Measurements from ENCODE around the gene TMEM114.

The TMEM114 gene

DNA sequence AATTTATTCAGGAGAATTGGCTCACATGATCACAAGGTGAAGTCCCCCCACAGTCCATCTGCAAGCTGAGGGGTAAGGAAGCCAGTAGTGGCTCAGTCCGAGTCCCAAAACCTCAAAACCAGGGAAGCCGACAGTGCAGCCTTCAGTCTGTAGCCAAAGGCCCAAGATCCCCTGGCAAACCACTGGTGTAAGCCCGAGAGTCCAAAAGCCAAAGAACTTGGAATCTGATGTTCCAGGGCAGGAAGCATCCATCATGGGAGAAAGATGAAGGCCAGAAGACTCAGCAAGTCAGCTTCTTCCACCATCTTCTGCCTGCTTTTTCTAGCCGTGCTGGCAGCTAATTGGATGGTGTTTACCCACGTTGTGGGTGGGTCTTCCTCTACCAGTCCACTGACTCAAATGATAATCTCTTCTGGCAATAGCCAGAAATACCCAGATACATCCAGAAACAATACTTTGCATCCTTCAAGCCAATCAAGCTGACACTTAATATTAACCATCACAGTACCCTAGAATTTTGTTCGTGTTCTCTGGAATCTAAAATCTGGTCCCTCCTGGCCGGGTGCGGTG is 40.4 kb downstream of the TMEM114 start:
- DNase-seq (ENCODE audit: low spot score): no peak

DNA sequence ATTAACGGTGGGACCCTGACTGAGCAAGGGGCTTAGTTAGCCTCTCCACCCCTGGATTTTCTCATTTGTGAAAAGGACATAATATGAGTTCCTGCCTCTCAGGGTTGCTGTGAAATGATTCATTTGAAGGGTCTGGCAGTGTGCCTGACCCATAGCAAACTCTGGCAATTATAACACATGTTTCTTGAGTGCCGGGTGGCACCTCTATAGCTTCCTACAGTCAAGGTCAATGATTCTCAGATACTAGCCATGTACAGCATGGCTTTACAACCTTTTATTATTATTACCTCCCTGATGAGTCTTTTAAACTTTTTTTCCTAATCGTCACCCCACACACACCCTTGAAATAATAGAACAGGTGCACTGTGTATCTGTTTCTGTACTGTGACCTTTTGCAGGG is 42.1 kb downstream of the TMEM114 start:
- DNase-seq (ENCODE audit: low spot score): no peak

DNA sequence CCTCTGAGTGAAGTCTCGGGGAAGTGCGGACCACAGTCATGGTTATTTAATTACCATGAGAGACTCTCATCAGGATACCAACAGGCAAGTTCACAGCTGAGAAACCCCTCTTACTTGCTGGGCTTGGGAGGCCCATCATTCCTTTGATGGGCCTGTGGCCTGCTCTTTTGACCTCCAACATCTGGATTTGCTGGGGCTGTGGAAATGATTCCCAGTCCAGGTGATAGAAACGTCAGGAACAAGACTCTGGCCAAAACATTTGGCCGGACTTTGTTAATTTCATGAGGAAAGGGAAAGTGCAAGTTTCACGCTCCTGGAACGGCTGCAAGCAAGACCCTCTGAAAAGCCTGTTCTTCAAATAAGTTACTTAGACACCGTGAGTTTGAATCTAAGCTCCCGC is 42.5 kb downstream of the TMEM114 start:
- no peak for DNase-seq (ENCODE audit: low spot score)

DNA sequence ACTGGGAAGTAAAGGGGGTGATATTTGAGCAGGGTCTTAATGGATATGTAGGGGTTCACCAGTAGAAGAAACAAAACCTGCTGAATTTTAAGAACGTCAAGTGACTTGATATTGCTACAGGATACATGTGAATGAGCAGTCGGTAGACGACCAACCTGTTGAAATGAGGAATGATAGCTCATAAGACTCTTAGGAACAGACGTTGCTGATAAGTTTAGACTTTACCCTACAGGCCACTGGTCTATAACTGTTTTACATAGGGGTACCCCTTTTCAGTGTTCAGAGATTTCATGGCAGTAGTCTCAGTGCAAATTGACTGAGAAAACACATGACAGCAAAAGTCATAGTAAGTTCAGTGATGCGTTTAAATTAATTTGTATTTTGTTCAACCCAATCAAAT is 45.9 kb downstream of the TMEM114 start:
- no peak for DNase-seq (ENCODE audit: low spot score)

DNA sequence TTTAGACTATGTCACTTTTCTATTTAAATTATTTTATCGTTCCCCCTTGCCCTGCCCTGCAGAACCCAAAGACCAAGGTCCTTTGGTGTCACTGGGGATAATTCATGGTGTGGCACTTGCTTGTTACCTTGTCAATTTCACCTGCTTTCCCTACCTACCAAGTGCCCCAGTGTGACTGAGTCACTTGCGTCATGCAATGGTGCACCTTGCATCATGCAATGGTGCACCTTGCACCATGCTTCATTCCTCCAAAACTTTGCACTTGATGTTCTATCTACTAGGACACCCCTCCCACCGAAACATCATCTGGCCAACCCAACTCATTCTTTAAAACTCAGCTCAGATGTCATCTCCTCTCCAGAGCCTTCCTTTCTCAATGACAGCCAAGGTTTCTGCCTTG is 47.1 kb downstream of the TMEM114 start:
- DNase-seq (ENCODE audit: low spot score): no peak

DNA sequence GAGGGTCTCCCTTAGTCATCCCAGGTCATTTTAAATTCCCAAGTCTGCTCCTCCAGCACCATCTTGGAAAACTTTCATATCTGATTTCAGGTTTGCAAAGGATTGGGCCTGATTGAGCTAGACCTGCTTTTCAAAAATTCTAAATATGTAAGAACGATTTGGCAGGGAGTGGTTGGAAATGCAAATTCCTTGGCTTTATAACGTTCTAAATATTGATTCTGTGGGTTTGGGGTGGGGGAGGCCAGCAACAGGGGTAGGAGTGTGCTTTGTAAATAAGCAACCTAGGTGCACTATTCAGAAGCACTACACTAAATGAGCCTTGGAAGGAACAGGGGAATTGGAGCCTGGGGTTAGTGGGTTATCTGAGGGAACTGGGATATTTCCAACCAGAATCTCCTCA is 47.9 kb downstream of the TMEM114 start:
- DNase-seq (ENCODE audit: low spot score): no peak

DNA sequence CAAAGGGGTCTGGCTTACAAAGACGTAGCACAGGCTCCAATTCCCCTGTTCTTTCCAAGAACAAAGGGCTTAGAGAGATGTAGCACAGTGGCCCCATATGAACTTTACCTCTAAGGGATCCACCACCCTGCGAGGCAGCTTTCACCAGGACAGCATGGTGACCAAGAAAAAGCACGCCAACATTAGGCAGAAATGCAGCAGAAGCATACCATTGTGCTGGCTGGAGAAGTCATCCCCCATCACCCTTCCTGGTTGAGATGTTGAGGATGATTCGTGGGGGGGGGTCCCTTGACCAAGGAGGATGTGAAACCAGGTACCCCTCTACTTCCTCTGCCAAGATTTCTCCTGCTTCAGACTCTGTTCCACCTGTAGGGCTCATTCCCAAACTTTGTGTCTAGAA is 48.4 kb downstream of the TMEM114 start:
- no peak for DNase-seq (ENCODE audit: low spot score)

DNA sequence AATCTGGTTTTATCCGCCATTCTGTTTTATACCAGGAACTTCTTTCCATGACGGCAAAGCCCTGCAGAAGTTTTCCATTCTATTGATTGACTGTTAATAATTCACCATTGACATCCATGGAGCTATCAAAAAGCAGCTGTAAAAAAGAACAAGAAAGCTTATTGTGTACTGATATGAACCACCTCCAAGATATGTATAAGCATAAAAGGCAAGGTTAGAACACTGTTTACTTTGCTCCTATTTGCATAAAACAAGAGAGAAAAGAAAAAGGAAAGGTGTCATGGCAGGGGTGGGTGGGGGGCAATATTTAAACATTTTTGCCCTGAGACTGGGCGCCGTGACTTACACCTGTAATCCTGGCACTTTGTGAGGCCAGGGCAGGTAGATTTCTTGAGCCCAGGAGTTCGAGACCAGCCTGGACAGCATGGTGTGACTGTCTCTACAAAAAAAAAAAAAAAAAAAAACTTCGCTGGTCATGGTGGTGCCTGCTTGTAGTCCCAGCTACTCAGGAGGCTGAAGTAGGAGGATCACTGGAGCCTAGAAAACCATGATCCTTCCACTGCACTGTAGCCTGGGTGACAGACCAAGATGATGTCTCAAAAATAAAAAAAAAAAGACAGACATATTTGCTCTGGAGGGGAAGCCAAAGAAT is 52.5 kb downstream of the TMEM114 start:
- DNase-seq (ENCODE audit: low spot score): no peak

DNA sequence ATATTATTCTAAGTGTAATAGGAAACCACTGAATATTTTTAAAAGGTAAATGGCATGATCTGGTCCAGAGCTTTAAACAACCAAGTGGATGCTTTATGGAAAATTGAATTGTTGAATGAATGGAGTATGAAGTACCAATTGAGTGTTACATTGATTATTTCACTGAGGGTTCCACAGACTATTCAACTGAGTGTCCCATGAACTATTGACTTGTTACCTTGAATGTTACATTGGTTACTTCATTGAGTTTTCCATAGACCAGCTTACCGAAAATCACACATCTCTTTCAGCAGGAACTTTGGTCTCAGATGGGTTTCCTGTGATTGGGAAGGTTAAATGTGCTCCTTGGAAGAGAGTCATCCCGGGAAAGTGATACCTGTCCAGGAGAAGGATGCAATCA is 56.8 kb downstream of the TMEM114 start:
- DNase-seq (ENCODE audit: low spot score): no peak

DNA sequence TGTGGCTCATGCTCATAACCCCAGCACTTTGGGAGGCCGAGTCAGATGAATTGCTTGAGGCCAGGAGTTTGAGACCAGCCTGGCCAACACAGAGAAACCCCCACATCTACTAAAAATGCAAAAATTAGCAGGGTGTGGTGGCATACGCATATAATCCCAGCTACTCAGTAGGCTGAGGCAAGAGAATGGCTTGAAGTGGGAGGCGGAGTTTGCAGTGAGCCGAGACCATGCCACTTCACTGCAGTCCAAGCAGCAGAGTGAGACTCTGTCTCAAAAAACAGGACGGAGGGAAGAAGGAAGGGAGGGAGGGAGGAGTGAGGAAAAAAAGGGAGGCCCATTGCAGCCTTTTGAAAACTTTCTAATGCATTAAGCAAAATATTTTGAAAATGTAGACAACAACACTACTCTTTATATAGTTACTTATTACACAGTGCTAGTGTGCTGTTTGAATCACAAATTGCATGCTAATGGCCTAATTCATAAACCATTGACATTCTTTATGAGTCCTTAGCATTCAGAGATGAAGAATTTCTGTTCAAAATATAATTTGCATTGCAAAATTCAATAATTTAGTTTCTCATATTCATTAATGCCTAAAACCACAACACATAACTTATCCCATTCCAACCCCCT is 59.4 kb downstream of the TMEM114 start:
- DNase-seq (ENCODE audit: low spot score): no peak

DNA sequence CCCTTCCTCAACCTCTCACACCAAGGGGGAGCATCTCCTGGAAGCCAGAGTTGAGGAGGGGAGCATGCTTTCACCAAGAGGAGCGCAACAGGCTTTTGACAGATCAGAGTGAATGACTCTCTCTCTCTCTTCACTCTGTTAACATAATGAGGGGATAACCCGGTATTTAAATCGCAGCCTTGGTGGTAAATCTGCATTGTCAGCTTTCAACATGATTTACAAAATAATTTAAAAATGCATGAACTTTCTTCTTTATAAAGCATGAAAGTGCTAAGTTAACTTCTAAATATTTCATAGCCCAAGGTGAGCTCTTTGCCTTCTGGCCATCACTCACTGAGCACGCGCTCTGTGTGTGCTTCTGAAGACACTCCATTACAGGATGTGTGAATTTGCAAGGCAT is 61.8 kb downstream of the TMEM114 start:
- DNase-seq (ENCODE audit: low spot score): no peak

DNA sequence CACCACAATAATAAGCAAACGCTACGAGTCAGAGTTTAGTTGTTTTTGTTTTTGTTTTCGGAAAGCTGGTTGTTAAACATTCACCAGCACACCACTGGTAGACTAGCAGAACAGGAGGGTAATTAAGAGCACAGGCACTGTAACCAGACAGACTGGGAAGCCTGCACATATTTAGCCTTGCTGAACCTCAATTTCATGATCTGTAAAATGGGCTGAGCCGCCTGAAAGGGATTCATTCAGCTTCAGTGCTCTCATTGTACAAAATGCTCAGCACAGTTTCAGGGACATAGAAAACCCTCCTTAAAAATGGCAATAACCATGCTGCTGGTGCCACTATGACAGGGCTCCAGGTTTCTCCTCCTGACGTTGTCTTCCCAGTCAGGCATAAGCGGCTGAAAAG is 66.4 kb downstream of the TMEM114 start:
- no peak for DNase-seq (ENCODE audit: low spot score)

DNA sequence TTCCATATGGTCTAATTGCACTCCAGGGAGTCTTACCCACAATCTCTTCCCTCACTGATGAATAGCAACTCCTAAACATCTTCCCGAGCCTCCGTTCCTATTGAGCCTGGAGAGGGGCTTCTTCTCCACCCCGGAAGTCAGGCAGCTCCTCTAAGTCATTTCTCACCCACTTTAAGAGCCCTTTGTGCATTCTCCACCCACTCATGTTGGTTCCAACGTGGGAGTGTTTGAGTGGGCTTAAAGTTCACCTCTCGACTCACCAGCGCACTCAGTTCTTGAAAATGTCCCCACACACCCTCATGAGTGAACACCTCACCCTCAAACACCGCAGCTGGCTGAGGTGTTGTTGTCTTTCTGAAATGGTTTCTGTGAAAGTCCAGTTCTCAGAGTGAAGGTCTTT is 67.6 kb downstream of the TMEM114 start:
- DNase-seq (ENCODE audit: low spot score): no peak

DNA sequence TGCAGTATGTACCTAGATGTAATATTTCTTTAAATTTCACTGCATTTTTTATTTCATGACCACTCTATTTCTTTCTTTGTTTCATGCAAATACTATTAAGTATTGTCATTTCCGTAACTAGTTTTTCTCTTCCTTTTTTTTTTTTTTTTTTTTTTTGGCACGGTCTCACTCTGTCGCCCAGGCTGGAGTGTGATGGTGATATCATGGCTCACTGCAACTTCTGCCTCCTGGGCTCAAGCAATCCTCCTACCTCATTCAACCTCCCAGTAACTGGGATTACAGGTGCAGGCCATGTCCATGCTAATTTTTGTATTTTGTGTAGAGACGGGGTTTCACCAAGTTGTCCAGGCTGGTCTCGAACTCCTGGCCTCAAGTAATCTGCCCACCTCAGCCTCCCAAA is 70.7 kb downstream of the TMEM114 start:
- DNase-seq (ENCODE audit: low spot score): no peak

All from NAMALWA (cell line).